GM12891 (cell line): ENCODE measurements around the gene TRIM47.

Experiments
- PAX5 ChIP-seq: IDR thresholded peaks from 2 replicates; pipeline ENCODE4 v1.6.1; 2011; ENCODE audit warnings: low read length, moderate library complexity, mild to moderate bottlenecking; ENCODE audit not compliant: insufficient read depth, severe bottlenecking
- POLR2A ChIP-seq: IDR thresholded peaks from 2 replicates; pipeline ENCODE4 v1.6.1; 2011; ENCODE audit warnings: low read depth, low read length, control low read depth
- POLR2AphosphoS5 ChIP-seq: IDR thresholded peaks from 2 replicates; pipeline ENCODE4 v1.6.1; 2011; ENCODE audit warnings: low read depth, low read length, control low read depth
- POU2F2 ChIP-seq: IDR thresholded peaks from 2 replicates; pipeline ENCODE4 v1.6.1; 2011; ENCODE audit warnings: low read depth, mild to moderate bottlenecking, control low read depth, low read length, moderate library complexity
- SPI1 ChIP-seq: IDR thresholded peaks from 2 replicates; pipeline ENCODE4 v1.6.1; 2011; ENCODE audit warnings: low read depth, low read length, control low read depth
- TAF1 ChIP-seq: IDR thresholded peaks from 2 replicates; pipeline ENCODE4 v1.6.1; 2011; ENCODE audit warnings: low read depth, low read length, control low read depth

GRCh38 chr17:75832164-75832651 is 46.2 kb downstream of the TRIM47 start:
- TF ChIP-seq TAF1: no peak
- no peak for TF ChIP-seq POLR2AphosphoS5
- TF ChIP-seq POLR2A: no peak
- TF ChIP-seq POU2F2: no peak
- no peak for TF ChIP-seq SPI1
- TF ChIP-seq PAX5: no peak
